HAP-1 (cell line): ENCODE results near the gene HMBS.

Experiments
- DNase-seq, 2 experiments: peaks; one replicate each; pipeline ENCODE4 v3.0.0-alpha.2; 2016 to 2020; ENCODE audit warnings: low spot score in 2 of 2
- H3K27me3 ChIP-seq: fragments of 250-450 bp; sonication (Bioruptor Pico); 2 replicates; pipeline ENCODE4 v1.5.1; 2020; ENCODE audit warnings: low read depth, mild to moderate bottlenecking, moderate library complexity
- H3K36me3 ChIP-seq: fragments of 250-450 bp; sonication (Bioruptor Pico); replicated peaks from 2 replicates; pipeline ENCODE4 v1.5.1; 2020; ENCODE audit warnings: mild to moderate bottlenecking
- H3K4me1 ChIP-seq: fragments of 250-450 bp; sonication (Bioruptor Pico); 2 replicates; pipeline ENCODE4 v1.5.1; 2020; ENCODE audit warnings: mild to moderate bottlenecking
- H3K4me3 ChIP-seq: fragments of 250-450 bp; sonication (Bioruptor Pico); 2 replicates; pipeline ENCODE4 v1.5.1; 2020; ENCODE audit warnings: mild to moderate bottlenecking, moderate library complexity
- H3K9me3 ChIP-seq: fragments of 250-450 bp; sonication (Bioruptor Pico); 2 replicates; pipeline ENCODE4 v1.5.1; 2020; ENCODE audit warnings: mild to moderate bottlenecking, moderate library complexity
- in situ Hi-C: fragments of 300-500 bp; cut with MboI; formaldehyde crosslinking; loops from 3 replicates; pipeline ENCODE4 v1.14.3; 2020; ENCODE audit warnings: low sequenced_read_pairs, inconsistent platforms, mixed read lengths

The HMBS gene

DNA sequence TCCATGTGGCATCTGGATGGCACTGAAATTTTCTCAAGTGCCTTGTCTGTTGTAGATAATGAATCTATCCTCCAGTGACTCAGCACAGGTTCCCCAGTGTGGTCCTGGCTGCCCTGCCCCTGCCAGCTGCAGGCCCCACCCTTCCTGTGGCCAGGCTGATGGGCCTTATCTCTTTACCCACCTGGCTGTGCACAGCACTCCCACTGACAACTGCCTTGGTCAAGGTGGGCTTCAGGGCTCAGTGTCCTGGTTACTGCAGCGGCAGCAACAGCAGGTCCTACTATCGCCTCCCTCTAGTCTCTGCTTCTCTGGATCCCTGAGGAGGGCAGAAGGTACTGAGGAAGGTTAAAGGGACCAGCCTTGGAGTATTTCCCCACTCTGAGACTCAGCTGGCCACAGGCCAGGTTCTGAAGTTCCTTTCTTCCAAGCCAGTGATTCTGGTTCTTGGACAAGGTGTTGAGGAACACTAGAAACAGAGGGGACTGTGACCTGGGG is 3.1 kb downstream of the HMBS start:
- H3K9me3 ChIP-seq = no peaks in the 10 kb centered on the region
- in situ Hi-C loops = no loop called here
- DNase-seq = no peak
- H3K27me3 ChIP-seq = no peaks in the 10 kb centered on the region
- peaks cover 24% of the 10 kb centered on the region for H3K36me3 ChIP-seq
- H3K4me1 ChIP-seq = peaks cover 18% of the 10 kb centered on the region
- no peak overlapping the region for H3K4me3 ChIP-seq

DNA sequence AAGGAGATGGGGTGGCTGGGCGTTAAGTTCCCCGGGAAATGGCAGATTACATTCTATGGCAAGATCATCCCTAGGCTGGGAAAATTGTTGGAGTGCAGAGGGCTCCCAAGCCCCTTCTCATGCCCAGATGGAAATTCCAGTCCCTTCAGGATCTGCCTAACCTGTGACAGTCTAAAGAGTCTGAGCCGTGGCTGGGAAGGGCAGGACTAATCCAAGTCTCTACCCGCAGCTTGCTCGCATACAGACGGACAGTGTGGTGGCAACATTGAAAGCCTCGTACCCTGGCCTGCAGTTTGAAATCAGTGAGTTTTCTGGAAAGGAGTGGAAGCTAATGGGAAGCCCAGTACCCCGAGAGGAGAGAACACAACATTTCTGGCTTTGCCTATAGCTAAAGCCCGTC is 3.7 kb downstream of the HMBS start:
- in situ Hi-C loops = no loop called here
- DNase-seq = no peak
- Histone ChIP-seq H3K4me3 (no peak overlapping the region), H3K27me3 (no peaks in the 10 kb centered on the region), H3K9me3 (no peaks in the 10 kb centered on the region), H3K4me1 (peaks cover 20% of the 10 kb centered on the region), H3K36me3 (peaks cover 30% of the 10 kb centered on the region)

DNA sequence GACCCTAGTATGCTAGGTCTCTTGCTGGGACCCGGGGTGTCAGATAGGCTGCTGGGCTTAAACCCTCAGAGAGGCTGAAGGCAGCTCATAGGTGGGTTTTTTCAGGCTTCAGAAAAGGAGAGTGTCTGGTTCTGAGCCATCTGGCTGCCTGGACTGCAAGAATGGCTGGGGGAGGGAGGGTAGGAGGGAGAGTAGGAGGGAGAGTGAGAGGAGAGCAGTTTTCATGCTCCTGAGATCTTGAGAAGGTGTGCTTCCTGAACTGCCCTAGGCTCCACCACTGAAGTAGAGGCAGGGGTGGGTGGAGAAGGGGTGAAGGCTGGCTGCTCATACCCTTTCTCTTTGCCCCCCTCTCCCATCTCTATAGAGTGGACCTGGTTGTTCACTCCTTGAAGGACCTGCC is 4.6 kb downstream of the HMBS start:
- in situ Hi-C loops = no loop called here
- no peaks in the 10 kb centered on the region for H3K9me3 ChIP-seq
- peaks cover 39% of the 10 kb centered on the region for H3K36me3 ChIP-seq
- no peak overlapping the region for H3K4me3 ChIP-seq
- H3K27me3 ChIP-seq = no peaks in the 10 kb centered on the region
- peaks cover 18% of the 10 kb centered on the region for H3K4me1 ChIP-seq
- no peak for DNase-seq

DNA sequence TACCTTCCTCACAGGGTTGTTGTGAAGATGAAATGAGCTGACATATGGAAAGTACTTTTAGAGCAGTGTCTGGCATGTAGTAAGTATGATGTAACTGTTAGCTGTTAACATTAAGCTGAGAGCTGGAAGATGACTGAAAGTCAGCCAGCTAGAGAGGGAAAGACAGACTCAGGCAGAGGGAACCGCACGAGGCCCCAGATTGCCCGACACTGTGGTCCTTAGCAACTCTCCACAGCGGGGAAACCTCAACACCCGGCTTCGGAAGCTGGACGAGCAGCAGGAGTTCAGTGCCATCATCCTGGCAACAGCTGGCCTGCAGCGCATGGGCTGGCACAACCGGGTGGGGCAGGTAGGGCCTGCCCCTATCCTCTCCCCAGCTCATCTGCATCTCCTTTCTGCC is 6.5 kb downstream of the HMBS start:
- H3K36me3 ChIP-seq = peaks cover 49% of the 10 kb centered on the region
- no peaks in the 10 kb centered on the region for H3K27me3 ChIP-seq
- peaks cover 16% of the 10 kb centered on the region for H3K4me1 ChIP-seq
- no peak for DNase-seq
- H3K4me3 ChIP-seq = no peak overlapping the region
- no peaks in the 10 kb centered on the region for H3K9me3 ChIP-seq
- in situ Hi-C loops = no loop called here

DNA sequence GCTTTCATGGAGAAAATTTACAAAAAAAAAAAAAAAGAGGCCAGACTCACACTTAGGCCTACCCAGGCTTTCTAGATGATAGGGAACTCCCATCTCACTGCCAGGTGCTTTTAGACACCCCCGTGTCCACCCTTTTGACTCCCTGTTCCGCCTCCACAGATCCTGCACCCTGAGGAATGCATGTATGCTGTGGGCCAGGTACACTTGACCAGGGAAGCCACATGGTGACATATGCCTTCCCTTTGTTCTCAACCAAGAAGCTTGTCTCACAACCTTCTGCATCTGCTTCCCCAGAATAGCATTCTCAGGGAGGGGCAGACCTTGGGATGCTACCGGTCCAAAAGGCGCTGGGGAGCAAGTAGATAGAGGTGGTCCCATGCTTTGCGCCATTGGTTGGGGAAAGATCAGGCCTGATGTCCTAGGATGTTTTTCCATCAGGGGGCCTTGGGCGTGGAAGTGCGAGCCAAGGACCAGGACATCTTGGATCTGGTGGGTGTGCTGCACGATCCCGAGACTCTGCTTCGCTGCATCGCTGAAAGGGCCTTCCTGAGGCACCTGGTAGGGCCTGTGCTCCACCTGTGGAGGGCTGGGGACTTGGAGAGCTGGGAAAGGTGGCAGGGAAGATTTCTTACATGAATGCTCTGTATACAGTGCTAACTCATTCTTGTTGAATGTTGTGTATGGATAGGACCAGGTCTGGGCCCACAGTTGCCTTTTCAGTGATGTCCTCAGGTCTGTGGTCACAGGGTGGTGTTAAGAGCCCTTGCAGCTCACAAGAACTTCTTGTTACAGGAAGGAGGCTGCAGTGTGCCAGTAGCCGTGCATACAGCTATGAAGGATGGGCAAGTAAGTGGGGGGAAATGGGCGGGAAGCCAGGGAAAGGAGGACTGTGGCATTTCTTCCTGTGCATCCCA is 7.5 kb downstream of the HMBS start:
- Histone ChIP-seq H3K27me3 (no peaks in the 10 kb centered on the region), H3K4me3 (peak overlapping the region; percentile 92), H3K9me3 (no peaks in the 10 kb centered on the region), H3K4me1 (peaks cover 15% of the 10 kb centered on the region), H3K36me3 (peaks cover 59% of the 10 kb centered on the region)
- peak in 1 of 2 experiments; percentile 50 for DNase-seq
- in situ Hi-C loops = no loop called here

DNA sequence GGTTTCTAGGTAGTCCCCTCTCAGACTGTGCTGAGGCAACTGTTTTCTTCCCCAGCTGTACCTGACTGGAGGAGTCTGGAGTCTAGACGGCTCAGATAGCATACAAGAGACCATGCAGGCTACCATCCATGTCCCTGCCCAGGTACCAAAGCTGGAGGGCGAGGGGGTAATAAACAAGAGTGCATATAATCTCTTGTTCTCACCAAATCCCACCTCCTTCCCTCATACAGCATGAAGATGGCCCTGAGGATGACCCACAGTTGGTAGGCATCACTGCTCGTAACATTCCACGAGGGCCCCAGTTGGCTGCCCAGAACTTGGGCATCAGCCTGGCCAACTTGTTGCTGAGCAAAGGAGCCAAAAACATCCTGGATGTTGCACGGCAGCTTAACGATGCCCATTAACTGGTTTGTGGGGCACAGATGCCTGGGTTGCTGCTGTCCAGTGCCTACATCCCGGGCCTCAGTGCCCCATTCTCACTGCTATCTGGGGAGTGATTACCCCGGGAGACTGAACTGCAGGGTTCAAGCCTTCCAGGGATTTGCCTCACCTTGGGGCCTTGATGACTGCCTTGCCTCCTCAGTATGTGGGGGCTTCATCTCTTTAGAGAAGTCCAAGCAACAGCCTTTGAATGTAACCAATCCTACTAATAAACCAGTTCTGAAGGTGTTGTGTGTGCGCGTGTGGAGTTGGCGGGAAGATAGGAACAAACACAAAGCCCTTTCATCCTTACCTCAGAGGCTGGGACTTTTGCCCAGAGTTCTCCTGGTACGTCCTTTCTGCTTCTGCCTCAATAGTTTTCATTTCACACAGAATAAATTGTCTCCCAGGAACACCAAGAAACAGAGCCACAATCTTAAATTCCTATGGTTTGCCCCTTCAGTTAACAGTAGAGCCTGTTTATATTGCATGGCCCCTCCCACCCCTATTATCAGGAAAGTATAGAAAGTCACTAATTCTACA is 8.5 kb downstream of the HMBS start:
- in situ Hi-C loops = no loop called here
- Histone ChIP-seq H3K4me1 (peaks cover 15% of the 10 kb centered on the region), H3K9me3 (no peaks in the 10 kb centered on the region), H3K27me3 (no peaks in the 10 kb centered on the region), H3K36me3 (peaks cover 69% of the 10 kb centered on the region), H3K4me3 (peak overlapping the region; percentile 92)
- DNase-seq = peak in 1 of 2 experiments; percentile 26

DNA sequence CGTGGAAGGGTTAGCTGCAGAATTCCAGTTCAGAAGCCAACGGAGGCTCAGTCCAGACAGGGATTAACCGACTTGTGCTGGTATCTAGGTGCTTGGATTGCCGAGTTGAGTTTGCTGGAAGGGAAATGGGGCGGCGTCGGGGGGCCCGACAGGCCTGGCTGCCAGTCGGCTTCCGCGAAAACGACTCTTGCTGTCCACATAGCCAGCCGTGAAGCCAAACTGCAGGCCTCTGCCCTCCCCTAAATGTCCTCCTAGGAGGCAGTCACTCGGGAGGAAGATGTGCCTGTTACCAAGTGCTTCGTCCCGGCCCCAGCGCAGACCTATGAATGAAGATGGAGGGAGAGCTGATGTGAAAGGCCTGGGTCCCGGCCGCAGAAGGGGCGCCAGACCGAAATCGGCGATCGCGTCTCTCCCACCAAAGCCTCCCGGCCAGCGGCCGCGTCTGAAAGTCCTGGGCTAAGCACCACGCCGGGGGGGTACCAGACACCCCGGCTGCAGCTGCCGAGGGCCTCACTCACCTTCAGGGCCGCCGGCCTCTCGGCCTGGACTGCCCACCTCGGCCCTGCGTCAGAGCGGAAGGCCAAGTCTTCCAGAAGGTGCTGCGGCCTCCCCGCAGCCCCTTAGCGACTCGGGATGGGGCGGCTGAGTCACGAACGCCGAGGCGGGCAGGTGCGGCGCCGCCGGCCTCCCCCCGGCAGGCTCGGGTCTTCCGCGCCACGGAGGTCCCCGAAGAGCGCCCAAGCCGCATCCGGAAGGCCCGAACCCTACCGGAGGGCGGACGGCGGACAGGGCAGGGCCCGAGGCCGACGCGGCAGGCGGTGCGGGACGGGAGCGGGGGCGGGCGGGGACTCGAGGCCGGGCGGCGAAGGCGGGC is 9.5 kb downstream of the HMBS start:
- DNase-seq = peak in 1 of 2 experiments; percentile 62
- H3K4me1 ChIP-seq = peaks cover 15% of the 10 kb centered on the region
- in situ Hi-C loops = no loop called here
- H3K27me3 ChIP-seq = no peaks in the 10 kb centered on the region
- H3K4me3 ChIP-seq = peak overlapping the region; percentile 92
- H3K36me3 ChIP-seq = peaks cover 75% of the 10 kb centered on the region
- H3K9me3 ChIP-seq = no peaks in the 10 kb centered on the region

DNA sequence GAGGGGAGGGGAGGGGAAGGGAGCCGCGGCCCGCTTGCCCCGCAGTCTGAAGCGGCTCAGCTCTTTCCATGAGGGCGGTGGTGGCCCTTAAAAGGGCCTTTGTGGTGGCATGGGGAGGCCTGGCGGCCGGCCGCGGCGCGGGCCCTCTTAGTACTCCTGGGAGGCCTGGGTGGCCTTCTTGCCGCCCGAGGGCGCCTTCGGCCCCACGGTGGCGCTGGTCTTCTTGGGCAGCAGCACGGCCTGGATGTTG is 10.1 kb downstream of the HMBS start:
- no peaks in the 10 kb centered on the region for H3K9me3 ChIP-seq
- H3K4me3 ChIP-seq = peak overlapping the region; percentile 92
- in situ Hi-C loops = loop anchor here (5.0 kb wide), 1 partner anchor 62 kb away; the partner anchor contains the start of gene SLC37A4
- peak in 1 of 2 experiments; percentile 68 for DNase-seq
- H3K4me1 ChIP-seq = peaks cover 15% of the 10 kb centered on the region
- H3K27me3 ChIP-seq = no peaks in the 10 kb centered on the region
- peaks cover 74% of the 10 kb centered on the region for H3K36me3 ChIP-seq

DNA sequence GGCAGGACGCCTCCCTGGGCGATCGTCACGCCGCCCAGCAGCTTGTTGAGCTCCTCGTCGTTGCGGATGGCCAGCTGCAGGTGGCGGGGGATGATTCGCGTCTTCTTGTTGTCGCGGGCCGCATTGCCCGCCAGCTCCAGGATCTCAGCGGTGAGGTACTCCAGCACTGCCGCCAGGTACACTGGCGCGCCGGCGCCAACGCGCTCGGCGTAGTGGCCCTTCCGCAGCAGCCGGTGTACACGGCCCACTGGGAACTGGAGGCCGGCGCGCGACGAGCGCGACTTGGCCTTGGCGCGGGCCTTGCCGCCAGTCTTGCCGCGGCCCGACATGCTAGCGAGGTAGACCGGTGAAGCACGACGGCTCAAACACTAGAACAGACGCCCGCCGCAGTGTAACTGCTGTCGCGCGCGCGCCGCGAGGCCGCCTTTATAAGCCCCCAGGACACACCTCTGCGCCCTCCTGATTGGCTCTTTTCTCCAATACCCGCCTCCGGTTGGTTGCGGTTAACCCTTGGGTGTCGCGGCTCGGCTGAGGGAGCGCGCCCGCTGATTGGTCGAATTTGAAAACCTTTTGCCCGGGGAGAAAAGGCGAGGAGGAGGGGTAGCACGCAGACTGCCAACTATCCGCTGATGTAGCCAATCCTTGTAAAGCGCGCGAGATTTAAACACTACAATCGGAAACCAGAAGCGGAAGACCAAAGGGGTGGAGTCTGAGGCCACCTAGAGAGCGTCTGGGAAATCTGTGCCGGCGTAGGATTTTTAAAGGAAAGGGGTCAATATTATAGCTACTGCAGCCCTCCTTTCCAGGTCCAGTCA is 10.6 kb downstream of the HMBS start:
- Histone ChIP-seq H3K9me3 (no peaks in the 10 kb centered on the region), H3K4me3 (peak overlapping the region; percentile 92), H3K4me1 (peaks cover 20% of the 10 kb centered on the region), H3K27me3 (no peaks in the 10 kb centered on the region), H3K36me3 (peaks cover 74% of the 10 kb centered on the region)
- in situ Hi-C loops = loop anchor here (5.0 kb wide), 1 partner anchor 63 kb away; the partner anchor contains the start of gene SLC37A4
- DNase-seq = peak; percentile 99

DNA sequence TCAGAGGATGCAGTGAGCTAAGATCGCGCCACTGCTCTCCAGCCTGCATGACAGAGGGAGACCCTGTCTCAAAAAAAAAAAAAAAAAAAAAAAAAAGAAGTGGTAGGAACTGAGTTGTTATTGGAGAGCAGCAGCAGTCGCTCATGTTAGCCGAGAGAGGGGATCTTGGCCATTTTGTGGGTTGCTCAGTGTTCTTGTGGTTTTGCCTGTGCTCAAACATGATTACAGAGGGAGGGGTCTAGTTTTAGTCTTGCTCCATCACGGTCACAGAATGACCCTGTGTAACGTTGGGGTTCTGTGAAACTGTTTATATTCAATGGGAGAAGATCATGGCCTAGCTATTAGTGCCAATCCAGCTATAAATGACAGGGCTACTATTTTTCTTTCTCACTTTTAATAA is 15.0 kb downstream of the HMBS start:
- Histone ChIP-seq H3K4me1 (peaks cover 20% of the 10 kb centered on the region), H3K27me3 (no peaks in the 10 kb centered on the region), H3K36me3 (peaks cover 34% of the 10 kb centered on the region), H3K9me3 (no peaks in the 10 kb centered on the region), H3K4me3 (no peak overlapping the region)
- no peak for DNase-seq
- in situ Hi-C loops = loop anchor here (5.0 kb wide), 2 partner anchors 67 to 98 kb away; partner anchors contain the start of gene SLC37A4

DNA sequence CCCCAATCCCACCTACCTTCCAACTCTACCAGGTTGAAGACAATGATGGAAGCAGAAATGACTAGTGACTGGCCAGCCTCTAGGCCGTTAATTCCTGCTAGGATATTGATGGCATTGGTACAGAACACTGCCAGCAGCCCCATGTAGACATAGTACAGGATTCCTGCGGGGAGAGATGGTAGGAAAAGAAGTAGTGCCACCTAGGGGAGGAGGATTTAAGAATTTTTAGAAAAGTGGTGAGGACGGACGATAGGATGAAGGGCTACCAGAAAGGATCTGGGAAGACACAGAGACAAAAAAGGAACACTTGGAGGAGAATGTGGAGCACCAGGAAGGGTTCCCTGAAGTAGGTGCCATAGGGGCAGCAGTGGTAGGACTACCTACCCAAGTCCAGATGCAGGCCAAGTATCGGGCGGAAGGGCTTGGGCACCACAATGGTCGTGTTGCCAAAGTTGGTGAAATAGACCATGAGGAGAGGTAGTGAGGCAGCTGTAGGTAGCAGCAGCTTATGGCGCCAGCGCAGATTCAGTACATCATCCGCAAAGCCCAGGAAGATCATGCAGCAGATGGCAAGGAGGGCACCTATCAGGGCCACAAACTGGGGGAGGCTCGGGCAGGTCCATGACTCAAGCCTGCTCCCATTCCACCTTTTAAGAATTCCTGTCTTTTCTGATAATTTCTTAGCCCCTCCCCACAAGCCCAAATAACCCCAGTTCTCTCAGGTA is 15.7 kb downstream of the HMBS start:
- DNase-seq = peak; percentile 54 to 60
- no peaks in the 10 kb centered on the region for H3K9me3 ChIP-seq
- in situ Hi-C loops = loop anchor here (5.0 kb wide), 1 partner anchor 97 kb away; no protein-coding TSS in a partner anchor
- H3K27me3 ChIP-seq = no peaks in the 10 kb centered on the region
- peak overlapping the region; percentile 71 for H3K4me3 ChIP-seq
- peaks cover 20% of the 10 kb centered on the region for H3K4me1 ChIP-seq
- H3K36me3 ChIP-seq = peaks cover 30% of the 10 kb centered on the region
